ENCODE measurements around the gene FTSJ1. TPM values are rescaled to one million over a fixed set of nuclear protein-coding genes. Genes with fewer than 3 reads are reported as not detected.

FTSJ1 gene
- total and polyA plus RNA-seq, 2 of the 4 experiments (the other 2 are of a cell fraction), result 50.8 to 59.9 TPM

DNA sequence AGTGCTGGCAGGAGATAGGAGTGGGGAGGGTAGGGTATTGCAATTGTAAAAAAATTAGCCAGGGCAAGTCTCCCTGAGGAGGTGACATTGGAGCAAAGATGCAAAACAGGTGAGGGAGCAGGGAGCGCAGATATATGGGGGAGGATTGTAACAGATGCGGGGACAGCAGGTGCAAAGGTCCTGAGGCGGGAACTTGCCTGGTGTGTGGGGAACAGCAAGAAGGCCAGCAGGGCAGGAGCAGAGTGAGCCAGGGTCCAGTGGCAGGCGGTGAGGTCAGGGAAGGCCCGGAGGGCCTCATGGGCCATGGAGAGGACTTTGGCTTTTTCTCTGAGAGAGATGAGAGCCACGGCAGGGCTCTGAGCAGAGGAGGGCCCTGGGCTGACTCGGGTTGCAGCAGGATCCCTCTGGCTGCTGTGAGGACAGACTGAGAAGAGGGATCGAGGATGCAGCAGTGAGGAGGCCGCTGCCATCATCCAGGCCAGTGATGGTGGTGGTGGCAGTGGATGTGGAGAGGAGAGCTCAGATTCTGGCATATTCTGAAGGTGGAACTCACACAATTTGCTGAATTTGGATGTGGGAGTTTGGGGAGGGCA, 39.0 kb downstream of the FTSJ1 start:
- Histone ChIP-seq H3K4ac (ENCODE audit: low read depth, low read length) (no peak overlapping the region), H2BK20ac (ENCODE audit: low read depth, low read length) (no peak overlapping the region), H2AFZ (replicated peaks; ENCODE audit: low read length, poor library complexity) (no peak overlapping the region), H2BK5ac (ENCODE audit: low read depth, low read length, poor library complexity, severe bottlenecking) (no peak overlapping the region), H2BK15ac (ENCODE audit: low read depth, low read length) (no peak overlapping the region), H3K14ac (replicated peaks; ENCODE audit: low read depth, low read length) (no peak overlapping the region), H4K20me1 (ENCODE audit: insufficient read depth, low read length) (no peaks in the 10 kb centered on the region), H3K4me2 (ENCODE audit: low read depth, low read length) (no peak overlapping the region), H4K8ac (ENCODE audit: low read depth in 2 of 2, low read length in 2 of 2) (no peak overlapping the region), H2BK120ac (ENCODE audit: low read depth, low read length) (no peak overlapping the region), H3K4me3 (ENCODE audit: insufficient read depth, low read depth, low read length) (no peak overlapping the region), H3K27me3 (ENCODE audit: control insufficient read depth, insufficient read depth, low read length) (no peaks in the 10 kb centered on the region), H3K36me3 (ENCODE audit: control insufficient read depth, insufficient read depth, low read length) (peaks cover 3% of the 10 kb centered on the region), H2AK9ac (replicated peaks; ENCODE audit: low read depth, low read length, poor library complexity) (no peak overlapping the region), H4K5ac (ENCODE audit: low read depth, low read length) (no peak overlapping the region), H3K27ac (ENCODE audit: insufficient read depth, low read length) (no peak overlapping the region), H3K9me1 (ENCODE audit: insufficient read depth, low read length) (no peaks in the 10 kb centered on the region), H3K56ac (ENCODE audit: extremely low read depth, insufficient read depth, low read length) (no peak overlapping the region; the same call in 1 of the 2 replicates), H3K23ac (ENCODE audit: low read depth, low read length) (no peak overlapping the region), H3K4me1 (ENCODE audit: control insufficient read depth, insufficient read depth, low read length) (no peaks in the 10 kb centered on the region), H3K9me3 (ENCODE audit: control insufficient read depth, insufficient read depth, low read length) (no peaks in the 10 kb centered on the region; the same call in 1 of the 2 replicates), H4K91ac (ENCODE audit: insufficient read depth, low read depth, low read length) (no peak overlapping the region), H2AK5ac (ENCODE audit: low read depth, low read length) (no peak overlapping the region), H3K79me1 (ENCODE audit: low read depth in 1 of 2, low read length in 2 of 2) (no peaks in the 10 kb centered on the region), H3K18ac (ENCODE audit: low read depth, low read length) (no peak overlapping the region), H3K9ac (ENCODE audit: low read depth, low read length) (no peak overlapping the region)
- in situ Hi-C loops (cut with MboI; ENCODE audit: low sequenced_read_pairs), result no loop called here
- intact Hi-C loops (cut with micrococcal nuclease), result no loop called here
- dilution Hi-C loops (cut with HindIII; ENCODE audit: low sequenced_read_pairs, unreplicated experiment), result no loop called here
- POLR2A ChIA-PET (ENCODE audit: unreplicated experiment), result no interaction called here
- CTCF ChIA-PET, result no interaction called here
- TF ChIP-seq MAZ (IDR thresholded peaks at IDR 0.05; ENCODE audit: borderline replicate concordance, low read depth, low read length) (no peak), SMC3 (IDR thresholded peaks at IDR 0.05; ENCODE audit: low read depth, low read length) (no peak), FOS (IDR thresholded peaks at IDR 0.05; ENCODE audit: low read depth, low read length) (no peak), CEBPB (IDR thresholded peaks at IDR 0.05; ENCODE audit: low read depth, low read length) (no peak), BHLHE40 (IDR thresholded peaks at IDR 0.05; ENCODE audit: low read depth, low read length) (no peak), MAFK (IDR thresholded peaks at IDR 0.05; ENCODE audit: low read depth, low read length) (no peak), CHD1 (IDR thresholded peaks at IDR 0.05; ENCODE audit: low read depth, low read length) (no peak), POLR2A (IDR thresholded peaks at IDR 0.05; ENCODE audit: low read depth, low read length) (no peak)
- TF ChIP-seq, protein P1, sequence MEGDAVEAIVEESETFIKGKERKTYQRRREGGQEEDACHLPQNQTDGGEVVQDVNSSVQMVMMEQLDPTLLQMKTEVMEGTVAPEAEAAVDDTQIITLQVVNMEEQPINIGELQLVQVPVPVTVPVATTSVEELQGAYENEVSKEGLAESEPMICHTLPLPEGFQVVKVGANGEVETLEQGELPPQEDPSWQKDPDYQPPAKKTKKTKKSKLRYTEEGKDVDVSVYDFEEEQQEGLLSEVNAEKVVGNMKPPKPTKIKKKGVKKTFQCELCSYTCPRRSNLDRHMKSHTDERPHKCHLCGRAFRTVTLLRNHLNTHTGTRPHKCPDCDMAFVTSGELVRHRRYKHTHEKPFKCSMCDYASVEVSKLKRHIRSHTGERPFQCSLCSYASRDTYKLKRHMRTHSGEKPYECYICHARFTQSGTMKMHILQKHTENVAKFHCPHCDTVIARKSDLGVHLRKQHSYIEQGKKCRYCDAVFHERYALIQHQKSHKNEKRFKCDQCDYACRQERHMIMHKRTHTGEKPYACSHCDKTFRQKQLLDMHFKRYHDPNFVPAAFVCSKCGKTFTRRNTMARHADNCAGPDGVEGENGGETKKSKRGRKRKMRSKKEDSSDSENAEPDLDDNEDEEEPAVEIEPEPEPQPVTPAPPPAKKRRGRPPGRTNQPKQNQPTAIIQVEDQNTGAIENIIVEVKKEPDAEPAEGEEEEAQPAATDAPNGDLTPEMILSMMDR (conservative IDR thresholded peaks at IDR 0.05; ENCODE audit: low read depth, low read length), result no peak
- WGBS, 2 experiments (ENCODE audit: extremely low coverage in 2 of 2, insufficient read length in 1 of 2), result 75% methylated on average over 4 of the region's 9 CpGs; no CpG with 5 or more reads in 1 of the 2 experiments
- no peak for DNase-seq
- ATAC-seq (ENCODE audit: low read depth), result no peak
- no TSS peak for BruUV-seq (replicated peaks)
